ENCODE results near the gene F2R. TPM values are rescaled to one million over a fixed set of nuclear protein-coding genes. Genes with fewer than 3 reads are reported as not detected.
A peak's percentile ranks its signal among the peaks of the same experiment; 100 is the strongest.

The F2R gene
- total and polyA plus RNA-seq, 2 of the 13 experiments (the other 11 are each of a cell fraction or from before 2014, with no cell fraction given) = 8.3 to 12.3 TPM

DNA sequence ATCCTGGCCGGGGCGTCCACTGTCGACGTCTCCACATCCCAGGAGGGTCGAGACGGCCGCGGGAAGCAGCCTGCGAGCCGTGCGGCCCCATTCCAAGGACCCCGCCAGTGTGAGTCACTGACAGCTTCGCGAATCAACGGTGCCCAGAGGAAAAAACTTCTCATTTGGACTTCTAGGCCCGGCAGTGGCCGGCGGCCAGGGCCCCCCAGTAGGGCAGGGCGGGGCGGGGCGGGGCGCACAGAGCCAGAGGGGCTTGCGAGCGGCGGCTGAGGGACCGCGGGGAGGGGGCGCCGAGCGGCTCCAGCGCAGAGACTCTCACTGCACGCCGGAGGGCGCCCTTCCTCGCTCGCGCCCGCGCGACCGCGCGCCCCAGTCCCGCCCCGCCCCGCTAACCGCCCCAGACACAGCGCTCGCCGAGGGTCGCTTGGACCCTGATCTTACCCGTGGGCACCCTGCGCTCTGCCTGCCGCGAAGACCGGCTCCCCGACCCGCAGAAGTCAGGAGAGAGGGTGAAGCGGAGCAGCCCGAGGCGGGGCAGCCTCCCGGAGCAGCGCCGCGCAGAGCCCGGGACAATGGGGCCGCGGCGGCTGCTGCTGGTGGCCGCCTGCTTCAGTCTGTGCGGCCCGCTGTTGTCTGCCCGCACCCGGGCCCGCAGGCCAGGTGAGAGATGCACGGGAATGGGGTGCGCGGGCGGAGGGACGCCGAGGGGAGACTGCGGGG lies at the start of gene F2R (continued):
- TF ChIP-seq, protein P1, sequence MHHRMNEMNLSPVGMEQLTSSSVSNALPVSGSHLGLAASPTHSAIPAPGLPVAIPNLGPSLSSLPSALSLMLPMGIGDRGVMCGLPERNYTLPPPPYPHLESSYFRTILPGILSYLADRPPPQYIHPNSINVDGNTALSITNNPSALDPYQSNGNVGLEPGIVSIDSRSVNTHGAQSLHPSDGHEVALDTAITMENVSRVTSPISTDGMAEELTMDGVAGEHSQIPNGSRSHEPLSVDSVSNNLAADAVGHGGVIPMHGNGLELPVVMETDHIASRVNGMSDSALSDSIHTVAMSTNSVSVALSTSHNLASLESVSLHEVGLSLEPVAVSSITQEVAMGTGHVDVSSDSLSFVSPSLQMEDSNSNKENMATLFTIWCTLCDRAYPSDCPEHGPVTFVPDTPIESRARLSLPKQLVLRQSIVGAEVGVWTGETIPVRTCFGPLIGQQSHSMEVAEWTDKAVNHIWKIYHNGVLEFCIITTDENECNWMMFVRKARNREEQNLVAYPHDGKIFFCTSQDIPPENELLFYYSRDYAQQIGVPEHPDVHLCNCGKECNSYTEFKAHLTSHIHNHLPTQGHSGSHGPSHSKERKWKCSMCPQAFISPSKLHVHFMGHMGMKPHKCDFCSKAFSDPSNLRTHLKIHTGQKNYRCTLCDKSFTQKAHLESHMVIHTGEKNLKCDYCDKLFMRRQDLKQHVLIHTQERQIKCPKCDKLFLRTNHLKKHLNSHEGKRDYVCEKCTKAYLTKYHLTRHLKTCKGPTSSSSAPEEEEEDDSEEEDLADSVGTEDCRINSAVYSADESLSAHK (CRISPR knock-in tag; IDR thresholded peaks at IDR 0.05; ENCODE audit: borderline replicate concordance) = no peak
- TF ChIP-seq ZNF136 (CRISPR knock-in tag; IDR thresholded peaks at IDR 0.05; ENCODE audit: low read depth) = 0 out of 2 replicates have a peak, but pooled peaks have one; percentile 1
- no peak for TF ChIP-seq MXI1 (IDR thresholded peaks at IDR 0.05; ENCODE audit: borderline replicate concordance, low read depth, low read length)
- TF ChIP-seq, protein P2, sequence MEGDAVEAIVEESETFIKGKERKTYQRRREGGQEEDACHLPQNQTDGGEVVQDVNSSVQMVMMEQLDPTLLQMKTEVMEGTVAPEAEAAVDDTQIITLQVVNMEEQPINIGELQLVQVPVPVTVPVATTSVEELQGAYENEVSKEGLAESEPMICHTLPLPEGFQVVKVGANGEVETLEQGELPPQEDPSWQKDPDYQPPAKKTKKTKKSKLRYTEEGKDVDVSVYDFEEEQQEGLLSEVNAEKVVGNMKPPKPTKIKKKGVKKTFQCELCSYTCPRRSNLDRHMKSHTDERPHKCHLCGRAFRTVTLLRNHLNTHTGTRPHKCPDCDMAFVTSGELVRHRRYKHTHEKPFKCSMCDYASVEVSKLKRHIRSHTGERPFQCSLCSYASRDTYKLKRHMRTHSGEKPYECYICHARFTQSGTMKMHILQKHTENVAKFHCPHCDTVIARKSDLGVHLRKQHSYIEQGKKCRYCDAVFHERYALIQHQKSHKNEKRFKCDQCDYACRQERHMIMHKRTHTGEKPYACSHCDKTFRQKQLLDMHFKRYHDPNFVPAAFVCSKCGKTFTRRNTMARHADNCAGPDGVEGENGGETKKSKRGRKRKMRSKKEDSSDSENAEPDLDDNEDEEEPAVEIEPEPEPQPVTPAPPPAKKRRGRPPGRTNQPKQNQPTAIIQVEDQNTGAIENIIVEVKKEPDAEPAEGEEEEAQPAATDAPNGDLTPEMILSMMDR (CRISPR knock-in tag; IDR thresholded peaks at IDR 0.05) = peak; percentile 58
- TF ChIP-seq ZNF510 (CRISPR knock-in tag; IDR thresholded peaks at IDR 0.05; ENCODE audit: low read depth) = no peak
- TF ChIP-seq ZNF234 (CRISPR knock-in tag; conservative IDR thresholded peaks at IDR 0.05) = 0 out of 2 replicates have a peak, but pooled peaks have one; percentile 32
- TF ChIP-seq, protein P3, sequence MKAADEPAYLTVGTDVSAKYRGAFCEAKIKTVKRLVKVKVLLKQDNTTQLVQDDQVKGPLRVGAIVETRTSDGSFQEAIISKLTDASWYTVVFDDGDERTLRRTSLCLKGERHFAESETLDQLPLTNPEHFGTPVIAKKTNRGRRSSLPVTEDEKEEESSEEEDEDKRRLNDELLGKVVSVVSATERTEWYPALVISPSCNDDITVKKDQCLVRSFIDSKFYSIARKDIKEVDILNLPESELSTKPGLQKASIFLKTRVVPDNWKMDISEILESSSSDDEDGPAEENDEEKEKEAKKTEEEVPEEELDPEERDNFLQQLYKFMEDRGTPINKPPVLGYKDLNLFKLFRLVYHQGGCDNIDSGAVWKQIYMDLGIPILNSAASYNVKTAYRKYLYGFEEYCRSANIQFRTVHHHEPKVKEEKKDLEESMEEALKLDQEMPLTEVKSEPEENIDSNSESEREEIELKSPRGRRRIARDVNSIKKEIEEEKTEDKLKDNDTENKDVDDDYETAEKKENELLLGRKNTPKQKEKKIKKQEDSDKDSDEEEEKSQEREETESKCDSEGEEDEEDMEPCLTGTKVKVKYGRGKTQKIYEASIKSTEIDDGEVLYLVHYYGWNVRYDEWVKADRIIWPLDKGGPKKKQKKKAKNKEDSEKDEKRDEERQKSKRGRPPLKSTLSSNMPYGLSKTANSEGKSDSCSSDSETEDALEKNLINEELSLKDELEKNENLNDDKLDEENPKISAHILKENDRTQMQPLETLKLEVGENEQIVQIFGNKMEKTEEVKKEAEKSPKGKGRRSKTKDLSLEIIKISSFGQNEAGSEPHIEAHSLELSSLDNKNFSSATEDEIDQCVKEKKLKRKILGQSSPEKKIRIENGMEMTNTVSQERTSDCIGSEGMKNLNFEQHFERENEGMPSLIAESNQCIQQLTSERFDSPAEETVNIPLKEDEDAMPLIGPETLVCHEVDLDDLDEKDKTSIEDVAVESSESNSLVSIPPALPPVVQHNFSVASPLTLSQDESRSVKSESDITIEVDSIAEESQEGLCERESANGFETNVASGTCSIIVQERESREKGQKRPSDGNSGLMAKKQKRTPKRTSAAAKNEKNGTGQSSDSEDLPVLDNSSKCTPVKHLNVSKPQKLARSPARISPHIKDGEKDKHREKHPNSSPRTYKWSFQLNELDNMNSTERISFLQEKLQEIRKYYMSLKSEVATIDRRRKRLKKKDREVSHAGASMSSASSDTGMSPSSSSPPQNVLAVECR (CRISPR knock-in tag; IDR thresholded peaks at IDR 0.05; ENCODE audit: borderline replicate concordance) = peak; percentile 50; the same call in 1 of the 2 replicates
- TF ChIP-seq, protein P4, sequence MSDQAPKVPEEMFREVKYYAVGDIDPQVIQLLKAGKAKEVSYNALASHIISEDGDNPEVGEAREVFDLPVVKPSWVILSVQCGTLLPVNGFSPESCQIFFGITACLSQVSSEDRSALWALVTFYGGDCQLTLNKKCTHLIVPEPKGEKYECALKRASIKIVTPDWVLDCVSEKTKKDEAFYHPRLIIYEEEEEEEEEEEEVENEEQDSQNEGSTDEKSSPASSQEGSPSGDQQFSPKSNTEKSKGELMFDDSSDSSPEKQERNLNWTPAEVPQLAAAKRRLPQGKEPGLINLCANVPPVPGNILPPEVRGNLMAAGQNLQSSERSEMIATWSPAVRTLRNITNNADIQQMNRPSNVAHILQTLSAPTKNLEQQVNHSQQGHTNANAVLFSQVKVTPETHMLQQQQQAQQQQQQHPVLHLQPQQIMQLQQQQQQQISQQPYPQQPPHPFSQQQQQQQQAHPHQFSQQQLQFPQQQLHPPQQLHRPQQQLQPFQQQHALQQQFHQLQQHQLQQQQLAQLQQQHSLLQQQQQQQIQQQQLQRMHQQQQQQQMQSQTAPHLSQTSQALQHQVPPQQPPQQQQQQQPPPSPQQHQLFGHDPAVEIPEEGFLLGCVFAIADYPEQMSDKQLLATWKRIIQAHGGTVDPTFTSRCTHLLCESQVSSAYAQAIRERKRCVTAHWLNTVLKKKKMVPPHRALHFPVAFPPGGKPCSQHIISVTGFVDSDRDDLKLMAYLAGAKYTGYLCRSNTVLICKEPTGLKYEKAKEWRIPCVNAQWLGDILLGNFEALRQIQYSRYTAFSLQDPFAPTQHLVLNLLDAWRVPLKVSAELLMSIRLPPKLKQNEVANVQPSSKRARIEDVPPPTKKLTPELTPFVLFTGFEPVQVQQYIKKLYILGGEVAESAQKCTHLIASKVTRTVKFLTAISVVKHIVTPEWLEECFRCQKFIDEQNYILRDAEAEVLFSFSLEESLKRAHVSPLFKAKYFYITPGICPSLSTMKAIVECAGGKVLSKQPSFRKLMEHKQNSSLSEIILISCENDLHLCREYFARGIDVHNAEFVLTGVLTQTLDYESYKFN (CRISPR knock-in tag; conservative IDR thresholded peaks at IDR 0.05) = no peak
- TF ChIP-seq, protein P5, sequence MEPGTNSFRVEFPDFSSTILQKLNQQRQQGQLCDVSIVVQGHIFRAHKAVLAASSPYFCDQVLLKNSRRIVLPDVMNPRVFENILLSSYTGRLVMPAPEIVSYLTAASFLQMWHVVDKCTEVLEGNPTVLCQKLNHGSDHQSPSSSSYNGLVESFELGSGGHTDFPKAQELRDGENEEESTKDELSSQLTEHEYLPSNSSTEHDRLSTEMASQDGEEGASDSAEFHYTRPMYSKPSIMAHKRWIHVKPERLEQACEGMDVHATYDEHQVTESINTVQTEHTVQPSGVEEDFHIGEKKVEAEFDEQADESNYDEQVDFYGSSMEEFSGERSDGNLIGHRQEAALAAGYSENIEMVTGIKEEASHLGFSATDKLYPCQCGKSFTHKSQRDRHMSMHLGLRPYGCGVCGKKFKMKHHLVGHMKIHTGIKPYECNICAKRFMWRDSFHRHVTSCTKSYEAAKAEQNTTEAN (CRISPR knock-in tag; conservative IDR thresholded peaks at IDR 0.05) = no peak
- peak; percentile 83; the same call in 1 of the 2 replicates for TF ChIP-seq ARID2 (CRISPR knock-in tag; IDR thresholded peaks at IDR 0.05; ENCODE audit: borderline replicate concordance)
